Mesendoderm (in vitro differentiated cells): ENCODE results near the gene BTRC.

Experiments
- DNase-seq: peaks from one replicate; pipeline ENCODE4 v3.0.0; 2013
- H2AK5ac ChIP-seq: 2 replicates; pipeline ENCODE4 v1.6.1; 2013; ENCODE audit warnings: low read length, inconsistent platforms
- H2BK120ac ChIP-seq: 2 replicates; pipeline ENCODE4 v1.6.1; 2013; ENCODE audit warnings: low read depth, mild to moderate bottlenecking, low read length, moderate library complexity, mixed read lengths
- H2BK15ac ChIP-seq: replicated peaks from 2 replicates; pipeline ENCODE4 v1.6.1; 2013; ENCODE audit warnings: low read depth, mild to moderate bottlenecking, moderate library complexity
- H2BK5ac ChIP-seq: 2 replicates; pipeline ENCODE4 v1.6.1; 2013; ENCODE audit warnings: low read length, inconsistent platforms
- H3K18ac ChIP-seq: 2 replicates; pipeline ENCODE4 v1.6.1; 2013; ENCODE audit warnings: mild to moderate bottlenecking, low read length, mixed read lengths
- H3K23ac ChIP-seq: one replicate; pipeline ENCODE4 v1.6.1; 2013; ENCODE audit warnings: low read length
- H3K27ac ChIP-seq: 2 replicates; pipeline ENCODE4 v1.5.1; 2013; ENCODE audit warnings: low read depth, mild to moderate bottlenecking, inconsistent platforms, low read length, moderate library complexity
- H3K27me3 ChIP-seq: 2 replicates; pipeline ENCODE4 v1.6.1; 2013; ENCODE audit warnings: low read length, control low read depth, mild to moderate bottlenecking, inconsistent platforms; ENCODE audit not compliant: insufficient read depth, poor library complexity
- H3K36me3 ChIP-seq: 2 replicates; pipeline ENCODE4 v1.6.1; 2013; ENCODE audit warnings: low read length, inconsistent platforms; ENCODE audit not compliant: control insufficient read depth, insufficient read depth
- H3K4ac ChIP-seq: one replicate; pipeline ENCODE4 v1.6.1; 2013; ENCODE audit warnings: low read depth, mild to moderate bottlenecking, low read length, moderate library complexity
- H3K4me1 ChIP-seq: 2 replicates; pipeline ENCODE4 v1.6.1; 2013; ENCODE audit warnings: low read depth, low read length, inconsistent platforms; ENCODE audit not compliant: control insufficient read depth
- H3K4me2 ChIP-seq: 2 replicates; pipeline ENCODE4 v1.6.1; 2013; ENCODE audit warnings: low read length
- H3K4me3 ChIP-seq: 2 replicates; pipeline ENCODE4 v1.5.1; 2013; ENCODE audit warnings: mild to moderate bottlenecking, low read length
- H3K56ac ChIP-seq: one replicate; pipeline ENCODE4 v1.6.1; 2013; ENCODE audit warnings: low read length
- H3K79me1 ChIP-seq: 2 replicates; pipeline ENCODE4 v1.6.1; 2013; ENCODE audit warnings: low read length, inconsistent platforms
- H3K79me2 ChIP-seq: 2 replicates; pipeline ENCODE4 v1.6.1; 2013; ENCODE audit warnings: mild to moderate bottlenecking, low read length; ENCODE audit not compliant: control insufficient read depth, insufficient read depth
- H3K9ac ChIP-seq: 2 replicates; pipeline ENCODE4 v1.6.1; 2013; ENCODE audit warnings: low read length, inconsistent platforms
- H4K5ac ChIP-seq: one replicate; pipeline ENCODE4 v1.6.1; 2013; ENCODE audit warnings: low read length
- H4K8ac ChIP-seq: one replicate; pipeline ENCODE4 v1.6.1; 2013; ENCODE audit warnings: low read depth, mild to moderate bottlenecking, control low read depth, low read length, moderate library complexity
- WGBS: extraction: QIAGEN DNeasy Blood & Tissue Kit; methylation state at CpG from one replicate; pipeline ENCODE4 v1.1.7; 2013; ENCODE audit warnings: low lambda C conversion rate, missing lambda C conversion rate; ENCODE audit not compliant: insufficient coverage; ENCODE audit errors: extremely low coverage; 5-methylcytosine and 5-hydroxymethylcytosine counted together

The BTRC gene

GRCh38 chr10:101576211-101576863, 222.4 kb downstream of the BTRC start:
- Histone ChIP-seq H2BK5ac (no peak overlapping the region), H2BK15ac (no peak overlapping the region), H3K18ac (no peak overlapping the region), H4K8ac (no peak overlapping the region), H3K79me1 (no peaks in the 10 kb centered on the region), H3K23ac (no peak overlapping the region), H3K4me1 (no peaks in the 10 kb centered on the region), H3K9ac (no peak overlapping the region), H3K56ac (no peak overlapping the region), H3K4me2 (no peak overlapping the region), H3K4ac (no peak overlapping the region), H3K36me3 (no peaks in the 10 kb centered on the region), H3K79me2 (no peaks in the 10 kb centered on the region), H4K5ac (no peak overlapping the region), H3K27me3 (no peaks in the 10 kb centered on the region), H2AK5ac (no peak overlapping the region), H3K27ac (no peak overlapping the region), H2BK120ac (no peak overlapping the region), H3K4me3 (no peak overlapping the region)
- no peak for DNase-seq
- no CpG with 5 or more reads among the region's 7 CpGs for WGBS

- Histone ChIP-seq H3K18ac (no peak overlapping the region), H3K4me3 (no peak overlapping the region), H4K8ac (no peak overlapping the region), H3K56ac (no peak overlapping the region), H2AK5ac (no peak overlapping the region), H3K27me3 (no peaks in the 10 kb centered on the region), H3K4me1 (no peaks in the 10 kb centered on the region), H2BK120ac (no peak overlapping the region), H3K4ac (no peak overlapping the region), H3K36me3 (no peaks in the 10 kb centered on the region), H3K27ac (no peak overlapping the region), H2BK15ac (no peak overlapping the region), H3K79me2 (no peaks in the 10 kb centered on the region), H3K23ac (no peak overlapping the region), H3K4me2 (no peak overlapping the region), H4K5ac (no peak overlapping the region), H2BK5ac (no peak overlapping the region), H3K79me1 (no peaks in the 10 kb centered on the region), H3K9ac (no peak overlapping the region)
- no CpG with 5 or more reads among the region's 7 CpGs for WGBS
- no peak for DNase-seq
Observed at GRCh38 chr10:101577121-101577871, 223.3 kb downstream of the BTRC start.

GRCh38 chr10:101578192-101578591, 224.2 kb downstream of the BTRC start:
- Histone ChIP-seq H4K8ac (no peak overlapping the region), H3K36me3 (peaks cover 3% of the 10 kb centered on the region), H2BK120ac (no peak overlapping the region), H3K4me3 (no peak overlapping the region), H3K56ac (no peak overlapping the region), H3K18ac (no peak overlapping the region), H4K5ac (no peak overlapping the region), H3K27ac (no peak overlapping the region), H3K79me2 (no peaks in the 10 kb centered on the region), H2BK5ac (no peak overlapping the region), H3K79me1 (no peaks in the 10 kb centered on the region), H2BK15ac (no peak overlapping the region), H3K4me2 (no peak overlapping the region), H3K23ac (no peak overlapping the region), H3K4me1 (no peaks in the 10 kb centered on the region), H3K27me3 (no peaks in the 10 kb centered on the region), H2AK5ac (no peak overlapping the region), H3K9ac (no peak overlapping the region), H3K4ac (no peak overlapping the region)
- DNase-seq = no peak
- no CpG with 5 or more reads among the region's 5 CpGs for WGBS

- Histone ChIP-seq H2BK120ac (no peak overlapping the region), H3K79me2 (no peaks in the 10 kb centered on the region), H3K4me1 (no peaks in the 10 kb centered on the region), H3K56ac (no peak overlapping the region), H2BK15ac (no peak overlapping the region), H3K23ac (no peak overlapping the region), H3K27ac (no peak overlapping the region), H3K18ac (no peak overlapping the region), H4K8ac (no peak overlapping the region), H3K4ac (no peak overlapping the region), H3K4me3 (no peak overlapping the region), H3K79me1 (no peaks in the 10 kb centered on the region), H2BK5ac (no peak overlapping the region), H4K5ac (no peak overlapping the region), H3K9ac (no peak overlapping the region), H2AK5ac (no peak overlapping the region), H3K4me2 (no peak overlapping the region), H3K27me3 (no peaks in the 10 kb centered on the region), H3K36me3 (peaks cover 3% of the 10 kb centered on the region)
- DNase-seq = no peak
- WGBS = no CpG with 5 or more reads among the region's 13 CpGs
Observed at GRCh38 chr10:101578803-101579515, 225.0 kb downstream of the BTRC start.

GRCh38 chr10:101579516-101579870, 225.5 kb downstream of the BTRC start:
- no peak overlapping the region for H2BK120ac ChIP-seq
- H4K8ac ChIP-seq = no peak overlapping the region
- H2BK5ac ChIP-seq = no peak overlapping the region
- no peak overlapping the region for H2BK15ac ChIP-seq
- H3K27ac ChIP-seq = no peak overlapping the region
- WGBS = no CpG with 5 or more reads among the region's 12 CpGs
- H3K23ac ChIP-seq = no peak overlapping the region
- H3K56ac ChIP-seq = no peak overlapping the region
- no peaks in the 10 kb centered on the region for H3K27me3 ChIP-seq
- DNase-seq = no peak
- H3K79me1 ChIP-seq = no peaks in the 10 kb centered on the region
- H3K79me2 ChIP-seq = no peaks in the 10 kb centered on the region
- H4K5ac ChIP-seq = no peak overlapping the region
- H3K4me1 ChIP-seq = no peaks in the 10 kb centered on the region
- peaks cover 3% of the 10 kb centered on the region for H3K36me3 ChIP-seq
- H3K18ac ChIP-seq = no peak overlapping the region
- no peak overlapping the region for H3K9ac ChIP-seq
- no peak overlapping the region for H3K4me3 ChIP-seq
- H3K4me2 ChIP-seq = no peak overlapping the region
- no peak overlapping the region for H2AK5ac ChIP-seq
- H3K4ac ChIP-seq = no peak overlapping the region
